Activated CD4-positive, CD25-positive, alpha-beta regulatory T cell treated with anti-CD3 and anti-CD28 coated beads, Interleukin-2, amount 50 U/mL, for 72 hours (primary cell): Measurements from ENCODE around the gene LSR.
A peak's percentile ranks its signal among the peaks of the same experiment; 100 is the strongest.

Source experiments
- DNase-seq: peaks from one replicate; pipeline ENCODE4 v3.0.0; 2021

Gene LSR

DNA sequence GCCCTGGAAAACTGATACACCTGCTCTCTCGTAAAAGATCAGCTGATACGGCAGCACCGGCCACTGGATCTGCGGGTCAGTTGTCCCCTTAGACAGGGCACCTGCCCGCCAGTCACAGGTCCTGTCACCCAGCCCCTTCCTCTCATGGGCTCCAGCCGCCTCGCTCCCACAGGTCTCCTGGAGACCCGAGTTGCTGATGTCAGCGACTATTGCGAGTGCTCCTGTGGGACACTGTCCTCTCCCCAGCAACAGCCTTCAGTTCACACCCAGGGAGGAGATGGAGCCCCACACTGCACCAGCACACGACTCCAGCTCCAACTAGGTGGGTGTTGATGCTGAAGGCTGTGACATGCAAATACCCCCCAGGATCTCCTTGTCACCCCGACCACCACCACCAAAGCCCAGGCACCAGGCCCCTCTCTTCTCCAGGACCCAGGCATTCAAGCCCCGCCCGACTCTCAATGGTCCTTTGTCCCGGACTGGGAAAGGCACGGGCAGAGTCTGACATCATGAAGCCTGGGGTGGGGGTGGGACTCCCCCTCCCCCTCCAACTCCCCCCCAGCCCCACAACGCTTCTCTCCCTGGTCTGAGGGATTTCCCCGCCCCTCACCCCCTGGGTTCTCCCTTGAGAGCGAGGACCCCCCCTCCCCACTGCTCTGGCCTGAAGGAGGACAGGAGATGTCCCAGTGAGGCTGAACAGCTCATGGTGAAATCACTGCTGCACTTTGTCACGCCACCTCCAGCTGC, 41.8 kb downstream of the LSR start:
- DNase-seq = no peak

DNA sequence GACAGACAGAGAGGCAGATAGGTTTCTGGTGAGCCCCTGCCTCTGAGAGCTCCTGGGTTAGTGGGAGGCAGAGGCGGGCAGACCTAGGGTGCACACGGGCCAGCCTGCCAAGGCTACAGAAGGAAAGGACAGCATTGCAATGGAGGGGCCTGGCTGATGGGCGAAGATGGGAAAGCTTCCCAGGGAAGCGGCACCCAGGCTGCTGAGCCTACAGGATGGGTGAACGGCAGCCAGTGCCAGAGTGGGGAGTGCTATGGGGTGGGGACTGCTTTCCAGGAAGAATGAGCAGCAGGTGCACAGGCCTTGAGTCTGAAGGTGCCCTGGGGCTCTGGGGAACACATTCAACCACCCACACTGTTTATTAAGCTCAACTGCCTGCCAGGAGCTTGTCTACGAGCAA, 42.5 kb downstream of the LSR start:
- DNase-seq = no peak

DNA sequence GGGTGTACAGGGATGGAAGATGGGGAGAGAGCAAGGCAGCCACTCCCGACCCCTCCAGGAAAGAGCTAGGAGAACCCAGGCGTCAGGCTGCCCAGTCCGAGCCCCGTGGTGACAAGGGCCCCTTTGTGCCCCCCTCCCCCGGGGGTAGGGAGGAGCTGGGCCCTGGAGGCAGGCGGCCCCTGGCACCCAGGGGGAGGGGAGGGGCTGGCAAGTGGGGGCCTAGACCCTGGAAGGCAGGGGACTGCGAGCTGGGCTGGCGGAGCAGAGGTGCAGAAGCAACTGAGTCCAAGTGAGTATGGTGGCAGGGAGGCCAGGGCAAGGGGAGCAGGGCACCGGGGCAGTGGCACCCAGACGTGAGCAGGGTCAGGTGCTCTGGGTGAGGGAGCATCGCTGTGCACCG, 43.1 kb downstream of the LSR start, which contains the start of gene MAG:
TSS of gene MAG (plus strand) at position 246 of the 400 bp plus-strand sequence. CDS start 3,248 bp downstream, outside the sequence.
- no peak for DNase-seq

GRCh38 chr19:35292421-35293362, 43.9 kb downstream of the LSR start:
- DNase-seq = no peak

- no peak for DNase-seq
Measured at GRCh38 chr19:35293363-35293739, 44.5 kb downstream of the LSR start.

DNA sequence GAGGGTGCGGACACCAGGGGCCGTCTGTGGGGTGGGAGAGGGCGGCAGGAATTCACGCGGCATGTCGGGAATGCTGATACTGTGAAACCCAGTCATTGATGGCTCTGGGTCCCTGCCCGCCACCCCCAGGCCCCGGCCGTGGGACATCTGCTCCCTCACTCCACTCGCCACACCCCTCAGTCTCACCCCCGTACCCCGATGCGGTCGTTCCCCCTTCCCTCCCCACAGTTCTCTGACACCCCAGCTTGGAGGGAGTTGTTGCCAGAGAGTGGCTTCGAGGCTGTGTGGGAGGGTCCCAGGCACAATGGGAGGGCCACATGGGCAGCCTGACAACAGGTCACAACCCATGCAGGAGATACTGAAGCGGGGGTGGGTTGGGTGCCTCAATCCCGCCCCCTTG, 45.0 kb downstream of the LSR start:
- DNase-seq = no peak

GRCh38 chr19:35294328-35294727, 45.5 kb downstream of the LSR start:
- DNase-seq = no peak

DNA sequence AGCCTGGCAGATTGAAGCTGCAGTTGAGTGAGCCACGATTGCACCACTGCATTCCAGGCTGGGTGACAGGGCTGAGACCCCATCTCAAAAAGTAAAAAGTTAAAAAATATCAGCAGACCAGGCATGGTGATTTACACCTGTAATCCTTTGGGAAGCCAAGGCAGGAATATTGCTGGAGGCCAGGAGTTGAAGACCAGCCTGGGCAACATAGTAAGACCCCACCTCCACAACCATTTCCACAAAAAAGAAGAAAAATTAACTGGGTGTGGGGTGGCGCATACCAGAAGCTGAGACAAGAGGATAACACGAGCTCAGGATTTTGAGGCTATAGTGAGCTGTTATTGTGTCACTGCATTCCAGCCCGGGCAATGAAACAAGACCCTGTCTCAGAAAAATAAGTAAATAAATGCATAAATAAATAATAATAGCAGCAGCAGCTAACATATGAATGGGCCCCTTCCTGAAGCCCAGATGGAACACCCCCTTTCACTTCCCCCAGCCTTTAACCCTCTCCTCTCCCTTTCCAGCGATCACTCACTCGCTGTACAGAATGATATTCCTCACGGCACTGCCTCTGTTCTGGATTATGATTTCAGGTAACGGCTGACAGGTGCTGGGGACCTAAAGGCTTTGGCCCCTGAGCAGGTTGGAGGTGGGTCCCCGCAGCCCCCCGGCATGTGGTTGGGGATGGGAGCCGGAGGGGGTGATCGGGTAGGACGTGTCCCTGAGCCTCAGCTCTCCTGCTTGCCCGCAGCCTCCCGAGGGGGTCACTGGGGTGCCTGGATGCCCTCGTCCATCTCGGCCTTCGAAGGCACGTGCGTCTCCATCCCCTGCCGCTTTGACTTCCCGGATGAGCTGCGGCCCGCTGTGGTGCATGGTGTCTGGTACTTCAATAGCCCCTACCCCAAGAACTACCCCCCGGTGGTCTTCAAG, 46.3 kb downstream of the LSR start:
- DNase-seq = no peak

- DNase-seq = peak; percentile 41
Measured at GRCh38 chr19:35295792-35296462, 47.1 kb downstream of the LSR start.

GRCh38 chr19:35296644-35297514, 48.1 kb downstream of the LSR start:
- no peak for DNase-seq

DNA sequence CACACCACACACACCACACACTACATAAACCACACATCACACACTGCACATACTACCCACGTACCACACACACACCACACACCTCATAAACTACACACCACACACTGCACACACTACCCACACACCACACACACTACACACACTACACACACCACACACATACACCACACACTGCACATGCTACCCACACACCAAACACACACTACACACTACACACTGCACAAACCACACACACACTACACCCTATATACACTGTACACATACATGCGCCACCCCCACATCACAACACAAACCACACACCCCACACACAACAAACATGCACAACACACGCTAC, 48.7 kb downstream of the LSR start:
- no peak for DNase-seq

DNA sequence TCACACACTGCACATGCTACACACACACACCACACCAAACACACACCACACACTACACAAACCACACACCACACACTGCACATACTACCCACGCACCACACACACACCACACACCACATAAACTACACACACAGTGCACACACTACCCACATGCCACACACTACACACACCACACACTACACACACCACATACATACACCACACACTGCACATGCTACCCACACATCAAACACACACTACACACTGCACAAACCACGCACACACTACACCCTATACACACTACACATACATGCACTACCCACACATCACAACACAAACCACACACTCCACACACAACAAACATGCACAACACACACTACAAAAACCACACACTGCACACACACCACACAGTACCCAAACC, 49.1 kb downstream of the LSR start:
- DNase-seq = no peak

GRCh38 chr19:35298561-35298972, 49.8 kb downstream of the LSR start:
- no peak for DNase-seq

DNA sequence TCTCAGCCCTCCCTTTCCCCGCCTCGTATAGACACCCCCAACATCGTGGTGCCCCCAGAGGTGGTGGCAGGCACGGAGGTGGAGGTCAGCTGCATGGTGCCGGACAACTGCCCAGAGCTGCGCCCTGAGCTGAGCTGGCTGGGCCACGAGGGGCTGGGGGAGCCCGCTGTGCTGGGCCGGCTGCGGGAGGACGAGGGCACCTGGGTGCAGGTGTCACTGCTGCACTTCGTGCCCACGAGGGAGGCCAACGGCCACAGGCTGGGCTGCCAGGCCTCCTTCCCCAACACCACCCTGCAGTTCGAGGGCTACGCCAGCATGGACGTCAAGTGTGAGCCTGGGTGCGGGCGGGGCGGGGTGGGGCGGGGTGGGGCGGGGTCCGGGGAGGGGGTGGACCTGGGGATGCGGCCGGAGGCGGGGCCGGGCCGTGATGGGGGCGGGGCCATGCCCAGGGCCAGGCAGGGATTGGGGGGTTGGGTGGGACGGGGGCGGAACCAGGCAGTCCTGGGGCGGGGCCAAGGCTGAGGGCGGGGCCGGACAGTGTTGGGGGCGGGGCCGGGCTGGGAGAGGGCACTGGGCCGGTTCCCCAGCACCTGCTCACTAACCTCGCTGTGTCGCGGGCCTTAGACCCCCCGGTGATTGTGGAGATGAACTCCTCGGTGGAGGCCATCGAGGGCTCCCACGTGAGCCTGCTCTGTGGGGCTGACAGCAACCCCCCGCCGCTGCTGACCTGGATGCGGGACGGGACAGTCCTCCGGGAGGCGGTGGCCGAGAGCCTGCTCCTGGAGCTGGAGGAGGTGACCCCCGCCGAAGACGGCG, 50.9 kb downstream of the LSR start:
- no peak for DNase-seq

DNA sequence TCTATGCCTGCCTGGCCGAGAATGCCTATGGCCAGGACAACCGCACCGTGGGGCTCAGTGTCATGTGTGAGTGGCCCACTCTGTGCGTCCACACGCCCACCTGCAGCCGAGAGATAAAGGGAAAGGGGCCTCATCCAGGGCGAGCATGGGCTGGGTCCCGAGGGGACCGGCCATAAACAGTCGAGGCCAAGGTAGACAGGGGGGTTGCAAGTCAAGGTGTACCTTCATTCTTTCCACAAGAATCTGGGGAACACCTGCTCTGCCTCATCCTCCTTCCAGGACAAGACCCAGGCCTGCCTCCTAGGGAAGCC, 51.5 kb downstream of the LSR start:
- DNase-seq = no peak

DNA sequence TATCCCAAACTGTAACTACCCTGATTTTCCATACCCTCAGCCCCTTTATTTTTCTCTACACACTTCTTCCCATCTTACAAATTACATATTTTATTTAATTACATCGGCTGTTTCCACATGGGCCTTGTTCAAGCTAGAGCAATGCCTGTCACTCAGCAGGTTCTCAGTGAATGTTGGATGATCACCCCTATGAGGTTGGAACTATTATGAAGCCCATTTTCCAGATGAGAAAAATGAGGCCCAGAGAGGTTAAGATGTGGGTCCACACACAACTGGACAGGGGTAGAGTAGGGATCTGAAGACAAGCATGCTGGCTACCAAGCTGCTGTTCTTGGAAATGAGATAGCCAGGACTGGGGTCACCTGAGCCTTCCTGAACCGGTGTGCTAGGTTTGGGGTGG, 53.2 kb downstream of the LSR start:
- DNase-seq = no peak

DNA sequence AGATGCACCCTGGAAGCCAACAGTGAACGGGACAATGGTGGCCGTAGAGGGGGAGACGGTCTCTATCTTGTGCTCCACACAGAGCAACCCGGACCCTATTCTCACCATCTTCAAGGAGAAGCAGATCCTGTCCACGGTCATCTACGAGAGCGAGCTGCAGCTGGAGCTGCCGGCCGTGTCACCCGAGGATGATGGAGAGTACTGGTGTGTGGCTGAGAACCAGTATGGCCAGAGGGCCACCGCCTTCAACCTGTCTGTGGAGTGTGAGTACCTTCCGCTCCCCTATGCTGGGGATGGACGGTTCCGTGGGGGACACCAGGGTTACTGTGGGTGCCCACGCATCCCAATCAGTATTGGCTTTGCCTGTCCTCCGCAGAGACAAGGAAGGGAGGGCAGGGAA, 53.6 kb downstream of the LSR start:
- no peak for DNase-seq

- DNase-seq = no peak
Measured at GRCh38 chr19:35303357-35303915, 54.6 kb downstream of the LSR start.

GRCh38 chr19:35304036-35304435, 55.2 kb downstream of the LSR start:
- no peak for DNase-seq

DNA sequence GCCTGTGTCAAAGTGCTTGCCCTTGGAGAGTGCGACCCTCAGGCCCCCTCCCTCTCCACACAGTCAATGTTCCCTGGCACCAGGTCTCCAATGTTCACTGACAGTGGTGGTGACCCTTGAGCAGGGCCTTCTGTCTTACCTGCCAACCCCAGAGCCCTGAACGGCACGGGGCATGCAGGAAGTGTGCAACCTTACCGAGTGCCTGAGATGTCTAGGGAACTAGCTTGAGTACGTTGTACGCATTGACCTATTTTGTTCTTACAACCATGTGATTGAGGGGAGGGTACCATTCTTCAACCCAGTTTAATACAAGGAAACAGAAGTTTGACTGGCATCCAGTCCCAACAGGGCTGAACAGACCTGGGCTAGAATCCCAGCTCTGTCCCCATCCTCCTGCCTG, 56.4 kb downstream of the LSR start:
- DNase-seq = no peak
